Endodermal cell (in vitro differentiated cells): ENCODE measurements around the gene C1QTNF12. TPM values are rescaled to one million over a fixed set of nuclear protein-coding genes. Genes with fewer than 3 reads are reported as not detected.

ENCODE experiments used
- DNase-seq: peaks from one replicate; pipeline ENCODE4 v3.0.0-alpha.2; 2017
- H3K27ac ChIP-seq: 2 replicates; pipeline ENCODE4 v1.5.1; 2013; ENCODE audit warnings: mild to moderate bottlenecking, low read depth, low read length, moderate library complexity
- H3K27me3 ChIP-seq: 2 replicates; pipeline ENCODE4 v1.6.1; 2013; ENCODE audit warnings: mild to moderate bottlenecking, low read length, moderate library complexity; ENCODE audit not compliant: insufficient read depth, control insufficient read depth, poor library complexity, severe bottlenecking
- H3K36me3 ChIP-seq: 2 replicates; pipeline ENCODE4 v1.7.0; 2013; ENCODE audit warnings: mild to moderate bottlenecking, low read length, moderate library complexity; ENCODE audit not compliant: control insufficient read depth, insufficient read depth
- H3K4me1 ChIP-seq: one replicate; pipeline ENCODE4 v1.7.0; 2013; ENCODE audit warnings: low read length; ENCODE audit not compliant: control insufficient read depth, insufficient read depth
- H3K4me3 ChIP-seq: 2 replicates; pipeline ENCODE4 v1.5.1; 2013; ENCODE audit warnings: mild to moderate bottlenecking, low read length, moderate library complexity
- H3K9ac ChIP-seq: 2 replicates; pipeline ENCODE4 v1.6.1; 2013; ENCODE audit warnings: mild to moderate bottlenecking, low read length, moderate library complexity; ENCODE audit not compliant: poor library complexity, severe bottlenecking; ENCODE audit errors: extremely low read depth
- H3K9me3 ChIP-seq: 2 replicates; pipeline ENCODE4 v1.6.1; 2013; ENCODE audit warnings: mild to moderate bottlenecking, low read length, moderate library complexity; ENCODE audit not compliant: control insufficient read depth
- H3K27ac Mint-ChIP-seq: 2 replicates; pipeline ENCODE4 v1.8.0; 2020; ENCODE audit warnings: mixed read lengths
- H3K27me3 Mint-ChIP-seq: 2 replicates; pipeline ENCODE4 v1.8.0; 2021; ENCODE audit warnings: mild to moderate bottlenecking, mixed read lengths; ENCODE audit not compliant: insufficient read depth
- H3K36me3 Mint-ChIP-seq: 2 replicates; pipeline ENCODE4 v1.8.0; 2020; ENCODE audit warnings: low read depth, mixed read lengths
- H3K4me1 Mint-ChIP-seq: 2 replicates; pipeline ENCODE4 v1.8.0; 2020; ENCODE audit warnings: mixed read lengths
- H3K4me3 Mint-ChIP-seq: 2 replicates; pipeline ENCODE4 v1.8.0; 2020; ENCODE audit warnings: mild to moderate bottlenecking, moderate library complexity, mixed read lengths
- H3K9me3 Mint-ChIP-seq: 2 replicates; pipeline ENCODE4 v1.8.0; 2020; ENCODE audit warnings: mild to moderate bottlenecking, mixed read lengths
- WGBS, 2 experiments: methylation state at CpG; one replicate each; pipeline versions ENCODE4 v1.1.5 to v1.1.7; 2013; ENCODE audit warnings: missing lambda C conversion rate in 2 of 2, mixed read lengths in 1 of 2; ENCODE audit not compliant: insufficient coverage in 1 of 2, insufficient read length in 1 of 2; 5-methylcytosine and 5-hydroxymethylcytosine counted together
- total RNA-seq, 2 donors: library from RNA; stranded (reverse); fragmentation: NEBNext Ultra II Directional in 1 of 2; extraction: Animal tissue kit (Norgen Biotek cat#: 25700) in 1 of 2; gene quantifications; 2 replicates in 1 of 2; 3 replicates in 1 of 2; pipeline ENCODE4 v1.2.1, GENCODE V29; 2021
- TF ChIP-seq, protein P1 (sequence below): fragments of 200-600 bp; sonication (generic); conservative IDR thresholded peaks from 2 replicates; pipeline ENCODE4 v1.5.0; 2021; ENCODE audit warnings: antibody characterized with exemption, mild to moderate bottlenecking

The C1QTNF12 gene
- total RNA-seq, 2 donors from 2014 or later, result 8.1 to 13.5 TPM

GRCh38 chr1:1285102-1285571 is 38.6 kb upstream of the C1QTNF12 start:
- no peak overlapping the region for H3K27ac Mint-ChIP-seq
- Histone ChIP-seq H3K4me1 (no peaks in the 10 kb centered on the region), H3K36me3 (no peaks in the 10 kb centered on the region), H3K27me3 (no peaks in the 10 kb centered on the region), H3K9ac (no peak overlapping the region), H3K9me3 (no peaks in the 10 kb centered on the region), H3K4me3 (no peak overlapping the region), H3K27ac (no peak overlapping the region)
- DNase-seq, result peak; percentile 66
- no peaks in the 10 kb centered on the region for H3K4me1 Mint-ChIP-seq
- H3K36me3 Mint-ChIP-seq, result no peaks in the 10 kb centered on the region
- no peaks in the 10 kb centered on the region for H3K27me3 Mint-ChIP-seq
- TF ChIP-seq, protein P1, sequence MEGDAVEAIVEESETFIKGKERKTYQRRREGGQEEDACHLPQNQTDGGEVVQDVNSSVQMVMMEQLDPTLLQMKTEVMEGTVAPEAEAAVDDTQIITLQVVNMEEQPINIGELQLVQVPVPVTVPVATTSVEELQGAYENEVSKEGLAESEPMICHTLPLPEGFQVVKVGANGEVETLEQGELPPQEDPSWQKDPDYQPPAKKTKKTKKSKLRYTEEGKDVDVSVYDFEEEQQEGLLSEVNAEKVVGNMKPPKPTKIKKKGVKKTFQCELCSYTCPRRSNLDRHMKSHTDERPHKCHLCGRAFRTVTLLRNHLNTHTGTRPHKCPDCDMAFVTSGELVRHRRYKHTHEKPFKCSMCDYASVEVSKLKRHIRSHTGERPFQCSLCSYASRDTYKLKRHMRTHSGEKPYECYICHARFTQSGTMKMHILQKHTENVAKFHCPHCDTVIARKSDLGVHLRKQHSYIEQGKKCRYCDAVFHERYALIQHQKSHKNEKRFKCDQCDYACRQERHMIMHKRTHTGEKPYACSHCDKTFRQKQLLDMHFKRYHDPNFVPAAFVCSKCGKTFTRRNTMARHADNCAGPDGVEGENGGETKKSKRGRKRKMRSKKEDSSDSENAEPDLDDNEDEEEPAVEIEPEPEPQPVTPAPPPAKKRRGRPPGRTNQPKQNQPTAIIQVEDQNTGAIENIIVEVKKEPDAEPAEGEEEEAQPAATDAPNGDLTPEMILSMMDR, result no peak
- WGBS, 2 experiments, result 93 to 100% methylated on average over 9 to 22 of the region's 22 CpGs
- H3K4me3 Mint-ChIP-seq, result no peak overlapping the region
- peaks cover 2% of the 10 kb centered on the region for H3K9me3 Mint-ChIP-seq

GRCh38 chr1:1284221-1285101 is 37.9 kb upstream of the C1QTNF12 start:
- H3K4me3 ChIP-seq, result no peak overlapping the region
- H3K4me3 Mint-ChIP-seq, result no peak overlapping the region
- H3K4me1 ChIP-seq, result no peaks in the 10 kb centered on the region
- 92 to 94% methylated on average over 20 to 28 of the region's 32 CpGs for WGBS, 2 experiments
- no peak for DNase-seq
- no peaks in the 10 kb centered on the region for H3K27me3 Mint-ChIP-seq
- no peaks in the 10 kb centered on the region for H3K36me3 Mint-ChIP-seq
- no peak overlapping the region for H3K27ac ChIP-seq
- H3K9me3 Mint-ChIP-seq, result no peaks in the 10 kb centered on the region
- TF ChIP-seq, protein P1, result no peak
- no peaks in the 10 kb centered on the region for H3K27me3 ChIP-seq
- no peaks in the 10 kb centered on the region for H3K4me1 Mint-ChIP-seq
- no peaks in the 10 kb centered on the region for H3K9me3 ChIP-seq
- no peaks in the 10 kb centered on the region for H3K36me3 ChIP-seq
- H3K27ac Mint-ChIP-seq, result no peak overlapping the region
- no peak overlapping the region for H3K9ac ChIP-seq

GRCh38 chr1:1283821-1284220 is 37.3 kb upstream of the C1QTNF12 start:
- no peaks in the 10 kb centered on the region for H3K36me3 ChIP-seq
- no peaks in the 10 kb centered on the region for H3K4me1 ChIP-seq
- no peaks in the 10 kb centered on the region for H3K27me3 ChIP-seq

More at GRCh38 chr1:1283821-1284220, 37.3 kb upstream of the C1QTNF12 start:
- Mint-ChIP-seq H3K4me3 (no peak overlapping the region), H3K27me3 (no peaks in the 10 kb centered on the region), H3K27ac (no peak overlapping the region), H3K9me3 (no peaks in the 10 kb centered on the region), H3K4me1 (no peaks in the 10 kb centered on the region), H3K36me3 (no peaks in the 10 kb centered on the region)
- peak; percentile 74 for DNase-seq
- TF ChIP-seq, protein P1, result no peak
- H3K9ac ChIP-seq, result no peak overlapping the region
- no peak overlapping the region for H3K4me3 ChIP-seq
- no peak overlapping the region for H3K27ac ChIP-seq
- no peaks in the 10 kb centered on the region for H3K9me3 ChIP-seq
- 72 to 83% methylated on average over 3 to 6 of the region's 9 CpGs for WGBS, 2 experiments
